ENCODE results near the gene PDE7B. TPM values are rescaled to one million over a fixed set of nuclear protein-coding genes. Genes with fewer than 3 reads are reported as not detected.

Gene PDE7B
- total and polyA plus RNA-seq, 4 donors = 0.75 to 5.2 (median 1.3) TPM

DNA sequence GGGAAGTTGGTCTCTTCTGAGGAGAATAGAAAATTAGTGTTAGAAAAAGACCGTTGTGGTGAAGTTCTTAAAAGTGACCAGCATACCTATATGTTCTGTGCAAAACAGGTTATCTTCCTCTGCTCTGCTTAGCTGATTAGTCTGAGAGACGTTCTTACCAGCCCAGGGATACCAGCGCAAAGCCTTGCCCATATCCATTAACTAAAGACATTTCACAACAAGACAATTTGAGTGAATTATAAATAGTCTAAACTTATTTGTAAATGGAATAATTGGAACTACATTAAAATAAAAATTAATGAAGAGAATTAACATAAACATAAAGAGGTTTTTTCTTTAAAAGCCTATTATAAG lies 144.0 kb downstream of the PDE7B start:
- no peaks in the 10 kb centered on the region for H3K4me1 ChIP-seq (ENCODE audit: control insufficient read depth in 4 of 4, insufficient read depth in 4 of 4, low read length in 3 of 4)
- H3K9me3 ChIP-seq (ENCODE audit: control insufficient read depth in 4 of 4, low read length in 3 of 4) = peaks cover 0 to 3% (median 0%) of the 10 kb centered on the region in 4 donors
- H3K9ac ChIP-seq (ENCODE audit: low read depth in 1 of 2, low read length in 2 of 2) = no peak overlapping the region
- WGBS = 71% methylated on average over 3 of the region's 3 CpGs
- no peak for TF ChIP-seq ATF3 (IDR thresholded peaks at IDR 0.05)
- no peak for TF ChIP-seq YY1 (IDR thresholded peaks at IDR 0.05)
- no peak for TF ChIP-seq EGR1 (IDR thresholded peaks at IDR 0.05; ENCODE audit: low read depth in 2 of 2)
- no peak for TF ChIP-seq ZBTB33 (IDR thresholded peaks at IDR 0.05)
- no peak for TF ChIP-seq JUND (IDR thresholded peaks at IDR 0.05)
- TF ChIP-seq GABPA (IDR thresholded peaks at IDR 0.05 in 1 of 2, conservative IDR thresholded peaks at IDR 0.05 in 1 of 2) = no peak
- TF ChIP-seq RXRA (IDR thresholded peaks at IDR 0.05) = no peak
- TF ChIP-seq, protein P1, sequence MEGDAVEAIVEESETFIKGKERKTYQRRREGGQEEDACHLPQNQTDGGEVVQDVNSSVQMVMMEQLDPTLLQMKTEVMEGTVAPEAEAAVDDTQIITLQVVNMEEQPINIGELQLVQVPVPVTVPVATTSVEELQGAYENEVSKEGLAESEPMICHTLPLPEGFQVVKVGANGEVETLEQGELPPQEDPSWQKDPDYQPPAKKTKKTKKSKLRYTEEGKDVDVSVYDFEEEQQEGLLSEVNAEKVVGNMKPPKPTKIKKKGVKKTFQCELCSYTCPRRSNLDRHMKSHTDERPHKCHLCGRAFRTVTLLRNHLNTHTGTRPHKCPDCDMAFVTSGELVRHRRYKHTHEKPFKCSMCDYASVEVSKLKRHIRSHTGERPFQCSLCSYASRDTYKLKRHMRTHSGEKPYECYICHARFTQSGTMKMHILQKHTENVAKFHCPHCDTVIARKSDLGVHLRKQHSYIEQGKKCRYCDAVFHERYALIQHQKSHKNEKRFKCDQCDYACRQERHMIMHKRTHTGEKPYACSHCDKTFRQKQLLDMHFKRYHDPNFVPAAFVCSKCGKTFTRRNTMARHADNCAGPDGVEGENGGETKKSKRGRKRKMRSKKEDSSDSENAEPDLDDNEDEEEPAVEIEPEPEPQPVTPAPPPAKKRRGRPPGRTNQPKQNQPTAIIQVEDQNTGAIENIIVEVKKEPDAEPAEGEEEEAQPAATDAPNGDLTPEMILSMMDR (IDR thresholded peaks at IDR 0.05; ENCODE audit: low read depth, low read length, missing input control) = no peak
- TF ChIP-seq SP1 (IDR thresholded peaks at IDR 0.05) = no peak
- no peak for TF ChIP-seq RAD21 (IDR thresholded peaks at IDR 0.05)
- TF ChIP-seq HNF4G (IDR thresholded peaks at IDR 0.05) = no peak
- TF ChIP-seq, protein P2, sequence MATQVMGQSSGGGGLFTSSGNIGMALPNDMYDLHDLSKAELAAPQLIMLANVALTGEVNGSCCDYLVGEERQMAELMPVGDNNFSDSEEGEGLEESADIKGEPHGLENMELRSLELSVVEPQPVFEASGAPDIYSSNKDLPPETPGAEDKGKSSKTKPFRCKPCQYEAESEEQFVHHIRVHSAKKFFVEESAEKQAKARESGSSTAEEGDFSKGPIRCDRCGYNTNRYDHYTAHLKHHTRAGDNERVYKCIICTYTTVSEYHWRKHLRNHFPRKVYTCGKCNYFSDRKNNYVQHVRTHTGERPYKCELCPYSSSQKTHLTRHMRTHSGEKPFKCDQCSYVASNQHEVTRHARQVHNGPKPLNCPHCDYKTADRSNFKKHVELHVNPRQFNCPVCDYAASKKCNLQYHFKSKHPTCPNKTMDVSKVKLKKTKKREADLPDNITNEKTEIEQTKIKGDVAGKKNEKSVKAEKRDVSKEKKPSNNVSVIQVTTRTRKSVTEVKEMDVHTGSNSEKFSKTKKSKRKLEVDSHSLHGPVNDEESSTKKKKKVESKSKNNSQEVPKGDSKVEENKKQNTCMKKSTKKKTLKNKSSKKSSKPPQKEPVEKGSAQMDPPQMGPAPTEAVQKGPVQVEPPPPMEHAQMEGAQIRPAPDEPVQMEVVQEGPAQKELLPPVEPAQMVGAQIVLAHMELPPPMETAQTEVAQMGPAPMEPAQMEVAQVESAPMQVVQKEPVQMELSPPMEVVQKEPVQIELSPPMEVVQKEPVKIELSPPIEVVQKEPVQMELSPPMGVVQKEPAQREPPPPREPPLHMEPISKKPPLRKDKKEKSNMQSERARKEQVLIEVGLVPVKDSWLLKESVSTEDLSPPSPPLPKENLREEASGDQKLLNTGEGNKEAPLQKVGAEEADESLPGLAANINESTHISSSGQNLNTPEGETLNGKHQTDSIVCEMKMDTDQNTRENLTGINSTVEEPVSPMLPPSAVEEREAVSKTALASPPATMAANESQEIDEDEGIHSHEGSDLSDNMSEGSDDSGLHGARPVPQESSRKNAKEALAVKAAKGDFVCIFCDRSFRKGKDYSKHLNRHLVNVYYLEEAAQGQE (IDR thresholded peaks at IDR 0.05) = no peak
- TF ChIP-seq FOXA1 (IDR thresholded peaks at IDR 0.05) = no peak
- TF ChIP-seq HNF4A (conservative IDR thresholded peaks at IDR 0.05) = no peak
- TF ChIP-seq TAF1 (conservative IDR thresholded peaks at IDR 0.05) = no peak
- no peak for TF ChIP-seq NR2F2 (IDR thresholded peaks at IDR 0.05)
- no peak for TF ChIP-seq FOXA2 (IDR thresholded peaks at IDR 0.05)
- no peak for TF ChIP-seq MAX (IDR thresholded peaks at IDR 0.05)
- H3K27ac ChIP-seq (ENCODE audit: low read depth in 1 of 2, low read length in 2 of 2) = no peak overlapping the region
- H3K27me3 ChIP-seq (ENCODE audit: control insufficient read depth in 4 of 4, insufficient read depth in 4 of 4, low read length in 3 of 4) = no peaks in the 10 kb centered on the region
- no peak overlapping the region for H3K4me3 ChIP-seq (ENCODE audit: low read depth in 1 of 3, low read length in 3 of 3)
- no peak for DNase-seq (ENCODE audit: low spot score)
- no peaks in the 10 kb centered on the region for H3K36me3 ChIP-seq (ENCODE audit: control insufficient read depth in 4 of 4, insufficient read depth in 3 of 4, low read depth in 1 of 4, low read length in 3 of 4)
